ENCODE results near the gene SLC39A12. TPM values are rescaled to one million over a fixed set of nuclear protein-coding genes. Genes with fewer than 3 reads are reported as not detected.

The SLC39A12 gene
- not detected in 2 replicates for total RNA-seq

DNA sequence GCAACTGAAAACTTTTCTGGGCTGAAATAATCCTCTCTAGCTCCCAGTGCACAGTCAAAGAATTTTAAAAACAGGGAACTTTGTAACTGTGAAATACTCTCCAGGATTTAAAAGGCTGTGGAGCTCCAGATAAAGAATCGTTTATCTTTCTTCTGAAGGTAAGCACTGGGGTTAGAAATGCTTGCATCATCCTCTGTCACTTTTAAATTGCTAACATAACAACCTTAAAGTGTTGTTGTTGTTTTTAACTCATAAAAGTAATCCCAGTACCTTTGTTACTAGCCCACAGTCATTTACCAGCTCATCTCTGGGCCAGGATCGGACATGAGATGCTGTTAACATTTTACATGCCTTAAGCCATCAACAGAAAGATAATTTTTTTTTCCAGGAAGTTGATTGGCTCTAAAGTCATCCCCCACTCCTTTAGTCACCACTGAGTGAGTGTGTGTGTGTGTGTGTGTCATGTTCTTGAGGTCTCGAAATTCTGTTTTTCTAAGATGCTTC lies at the start of gene SLC39A12:
Gene SLC39A12, plus strand, starts transcription at position 51 of the 504 bp plus-strand sequence. CDS start 1,359 bp downstream, outside the sequence.

Other genes with a start within 250 kb of the SLC39A12 start
- under 0.01 and 0.14 TPM in 2 replicates for gene TMEM236, start 199.7 kb upstream of the SLC39A12 start, total RNA-seq
- gene MRC1, start 142.6 kb upstream of the SLC39A12 start, total RNA-seq, result under 0.01 and 0.43 TPM in 2 replicates
- gene CACNB2, start 188.5 kb downstream of the SLC39A12 start, total RNA-seq, result under 0.01 and 0.14 TPM in 2 replicates

Measured in placental pericyte (primary cell).